ENCODE measurements around the gene DNAH2.
"Not testable (repeated sequence)": the region's sequence is repeated elsewhere in the genome, so short reads cannot be mapped to it uniquely, and the experiment has no call there.

DNA sequence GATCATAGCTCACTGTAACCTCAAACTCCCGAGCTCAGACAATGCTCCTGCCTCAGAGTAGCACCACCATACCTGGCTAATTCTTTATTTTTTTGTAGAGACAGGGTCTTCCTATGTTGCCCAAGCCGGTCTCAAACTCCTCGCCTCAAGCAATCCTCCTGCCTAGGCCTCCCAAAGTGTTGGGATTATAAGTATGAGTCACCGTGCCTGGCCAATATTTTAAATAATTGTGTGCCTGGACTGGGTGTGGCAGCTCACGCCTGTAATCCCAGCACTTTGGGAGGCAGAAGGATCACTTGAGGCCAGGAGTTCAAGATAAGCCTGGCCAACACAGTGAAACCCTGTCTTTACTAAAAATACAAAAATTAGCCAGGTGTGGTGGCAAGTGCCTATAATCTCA lies 146.8 kb downstream of the DNAH2 start:
- not testable (repeated sequence) for TF ChIP-seq CTCF (conservative IDR thresholded peaks at IDR 0.05; ENCODE audit: low read length); EZH2phosphoT487 (IDR thresholded peaks at IDR 0.05; ENCODE audit: borderline replicate concordance, low read depth, low read length)
